WTC11 (cell line): ENCODE data around the gene CHST14. TPM values are rescaled to one million over a fixed set of nuclear protein-coding genes. Genes with fewer than 3 reads are reported as not detected.

Experiments used
- ATAC-seq: fragments of 200-7000 bp; cut with Tn5 transposase; 2 replicates; pipeline ENCODE4 v1.10.0; 2021; ENCODE audit warnings: mild to moderate bottlenecking, moderate library complexity
- CTCF ChIA-PET: fragments of 300-600 bp; sonication (Branson Sonifier 250); formaldehyde crosslinking; loops from one replicate; lab custom pipeline; 2021; ENCODE audit warnings: antibody characterized with exemption; lab: Charles Lee
- POLR2A ChIA-PET: fragments of 350-600 bp; sonication (Branson Sonifier 250); formaldehyde crosslinking; loops from one replicate; lab custom pipeline; 2021; ENCODE audit warnings: antibody characterized with exemption; lab: Charles Lee
- DNase-seq: peaks from one replicate; pipeline ENCODE4 v3.0.0; 2021; ENCODE audit warnings: low spot score
- H3K27ac Mint-ChIP-seq: 2 replicates; pipeline ENCODE4 v1.8.0; 2021; ENCODE audit warnings: mixed read lengths
- H3K27me3 Mint-ChIP-seq: 2 replicates; pipeline ENCODE4 v1.8.0; 2021; ENCODE audit warnings: low read depth, mild to moderate bottlenecking, moderate library complexity, mixed read lengths
- H3K36me3 Mint-ChIP-seq: 2 replicates; pipeline ENCODE4 v1.8.0; 2021; ENCODE audit warnings: mixed read lengths
- H3K4me1 Mint-ChIP-seq: 2 replicates; pipeline ENCODE4 v1.8.0; 2022; ENCODE audit warnings: mixed read lengths
- H3K4me3 Mint-ChIP-seq: 2 replicates; pipeline ENCODE4 v1.8.0; 2021; ENCODE audit warnings: mild to moderate bottlenecking, moderate library complexity, mixed read lengths
- H3K9me3 Mint-ChIP-seq: 2 replicates; pipeline ENCODE4 v1.8.0; 2021; ENCODE audit warnings: mixed read lengths
- AFF4 ChIP-seq: sonication (generic); formaldehyde crosslinking; IDR thresholded peaks from 2 replicates; pipeline ENCODE4 v1.8.1; 2023; ENCODE audit warnings: mild to moderate bottlenecking, missing genetic modification reagents, borderline replicate concordance
- AR ChIP-seq: fragments of 250-450 bp; sonication (Bioruptor Pico); IDR thresholded peaks from 2 replicates; pipeline ENCODE4 v1.9.0; 2021; ENCODE audit warnings: mild to moderate bottlenecking
- ARID4B ChIP-seq: sonication (generic); formaldehyde crosslinking; IDR thresholded peaks from 2 replicates; pipeline ENCODE4 v1.8.0; 2023; ENCODE audit warnings: missing genetic modification reagents, mild to moderate bottlenecking, borderline replicate concordance
- ATF2 ChIP-seq: sonication (generic); formaldehyde crosslinking; IDR thresholded peaks from 2 replicates; pipeline ENCODE4 v1.8.1; 2022; ENCODE audit warnings: low read depth, missing genetic modification reagents, borderline replicate concordance
- CTCF ChIP-seq: fragments of 200-600 bp; IDR thresholded peaks from 2 replicates; pipeline ENCODE4 v1.8.0; 2022; ENCODE audit warnings: antibody characterized with exemption
- IRF1 ChIP-seq: sonication (generic); formaldehyde crosslinking; IDR thresholded peaks from 2 replicates; pipeline ENCODE4 v1.8.0; 2023; ENCODE audit warnings: missing genetic modification reagents
- SOX15 ChIP-seq: fragments of 250-450 bp; sonication (Bioruptor Pico); IDR thresholded peaks from 2 replicates; pipeline ENCODE4 v1.9.0; 2021; ENCODE audit warnings: mild to moderate bottlenecking
- STAT6 ChIP-seq: sonication (generic); formaldehyde crosslinking; conservative IDR thresholded peaks from 2 replicates; pipeline ENCODE4 v1.8.1; 2023; ENCODE audit warnings: mild to moderate bottlenecking, low read depth, missing genetic modification reagents, moderate library complexity
- USF1 ChIP-seq: sonication (generic); formaldehyde crosslinking; IDR thresholded peaks from 2 replicates; pipeline ENCODE4 v1.8.0; 2022; ENCODE audit warnings: mild to moderate bottlenecking, missing genetic modification reagents
- ZNF138 ChIP-seq: sonication (generic); formaldehyde crosslinking; conservative IDR thresholded peaks from 2 replicates; pipeline ENCODE4 v1.8.1; 2022; ENCODE audit warnings: mild to moderate bottlenecking, moderate library complexity, missing genetic modification reagents
- ZNF671 ChIP-seq: fragments of 250-450 bp; sonication (Bioruptor Pico); IDR thresholded peaks from 2 replicates; pipeline ENCODE4 v1.8.0; 2021; ENCODE audit warnings: mild to moderate bottlenecking
- ZSCAN18 ChIP-seq: fragments of 250-450 bp; sonication (Bioruptor Pico); IDR thresholded peaks from 2 replicates; pipeline ENCODE4 v2.1.2; 2022; ENCODE audit warnings: mild to moderate bottlenecking, moderate library complexity
- total RNA-seq: library from RNA; stranded (reverse); gene quantifications from 3 replicates; pipeline ENCODE4 v1.2.3, GENCODE V29; 2021

CHST14 gene
- total RNA-seq, 1 experiment from 2014 or later, result 21.3 TPM

- TF ChIP-seq STAT6, result no peak
- TF ChIP-seq ATF2 (CRISPR knock-in tag), result no peak
- no peak for TF ChIP-seq AFF4 (CRISPR knock-in tag)
- TF ChIP-seq IRF1 (CRISPR knock-in tag), result no peak
- no peak for TF ChIP-seq USF1 (CRISPR knock-in tag)
- no peak for TF ChIP-seq SOX15 (CRISPR knock-in tag)
- TF ChIP-seq CTCF, result no peak
- no peak for TF ChIP-seq AR (CRISPR knock-in tag)
Observed at GRCh38 chr15:40510201-40510600, 39.4 kb downstream of the CHST14 start (continued).

- H3K36me3 Mint-ChIP-seq, result no peaks in the 10 kb centered on the region
- ATAC-seq (no peak), DNase-seq (no peak)
- ChIA-PET POLR2A (no interaction called here), CTCF (interaction anchor here (1.0 to 1.5 kb wide), 2 partner anchors 9 to 72 kb away, joined by 3 read pairs; no protein-coding TSS in a partner anchor)
- peak overlapping the region; percentile 85 for H3K4me3 Mint-ChIP-seq
- no peaks in the 10 kb centered on the region for H3K9me3 Mint-ChIP-seq
- peaks cover 22% of the 10 kb centered on the region for H3K4me1 Mint-ChIP-seq
- no peak overlapping the region for H3K27ac Mint-ChIP-seq
- H3K27me3 Mint-ChIP-seq, result peaks cover 63% of the 10 kb centered on the region
- TF ChIP-seq ZSCAN18 (no peak), ZNF671 (CRISPR knock-in tag) (no peak), ZNF138 (CRISPR knock-in tag) (no peak), ARID4B (CRISPR knock-in tag) (no peak)
Observed at GRCh38 chr15:40511093-40511471, 40.3 kb downstream of the CHST14 start.
